Renal cortical epithelial cell (primary cell): ENCODE data around the gene EML2. TPM values are rescaled to one million over a fixed set of nuclear protein-coding genes. Genes with fewer than 3 reads are reported as not detected.
"Not testable (repeated sequence)": the region's sequence is repeated elsewhere in the genome, so short reads cannot be mapped to it uniquely, and the experiment has no call there.

Experiments used
- DNase-seq: peaks from one replicate; pipeline ENCODE4 v3.0.0-alpha.2; 2011; ENCODE audit warnings: low read depth
- total RNA-seq: library from RNA; depleted of rRNA; stranded (reverse); fragments of >200 nt; gene quantifications from 2 replicates; pipeline ENCODE4 v1.2.3, GENCODE V29; 2014

Gene EML2
- total RNA-seq, 1 donor from 2014 or later, result 47.4 TPM

GRCh38 chr19:45616704-45617017, 22.5 kb downstream of the EML2 start:
- no peak for DNase-seq

DNA sequence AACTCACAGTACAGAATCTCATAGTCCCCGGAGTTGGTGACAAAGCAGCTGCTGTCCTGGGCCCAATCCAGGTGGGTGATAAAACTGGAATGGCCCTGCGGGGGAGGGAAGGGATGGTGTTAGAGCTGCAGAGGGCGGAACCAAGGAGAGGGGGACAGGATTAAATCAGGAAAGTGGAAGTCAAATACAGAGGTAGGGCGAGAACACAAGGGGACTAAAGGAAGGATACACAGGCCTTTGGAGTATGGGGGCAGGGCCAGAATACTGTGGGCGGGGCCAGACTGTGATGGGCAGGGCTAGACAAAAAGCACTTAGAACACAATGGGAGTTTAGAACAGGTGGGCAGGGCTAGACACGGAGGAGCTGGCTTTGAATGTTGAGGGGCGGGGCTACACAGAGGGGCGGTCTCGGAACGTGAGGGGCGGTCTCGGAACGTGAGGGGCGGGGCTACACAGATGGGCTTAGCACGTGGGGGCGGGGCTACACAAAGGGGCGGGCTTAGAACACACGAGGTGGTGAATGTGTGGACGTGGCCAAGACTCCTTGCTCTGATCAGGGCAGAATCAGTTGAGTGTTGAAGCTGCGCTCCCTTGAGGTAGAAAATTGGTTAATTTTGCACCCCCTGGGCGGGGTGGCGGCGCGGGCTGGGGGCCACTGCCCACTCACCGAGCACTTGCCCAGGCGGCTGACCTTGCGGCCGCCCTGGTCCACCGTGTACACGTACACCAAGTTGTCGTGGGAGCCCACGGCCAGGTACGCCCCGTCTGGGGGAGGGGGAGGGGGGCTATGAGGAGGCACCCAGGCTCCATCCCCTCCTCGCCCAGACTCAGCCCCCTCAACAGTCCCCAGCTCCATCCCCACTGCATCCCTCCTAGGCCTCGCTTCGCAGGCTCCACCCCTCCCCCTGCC, 23.1 kb downstream of the EML2 start:
- DNase-seq, result peak; percentile 67

DNA sequence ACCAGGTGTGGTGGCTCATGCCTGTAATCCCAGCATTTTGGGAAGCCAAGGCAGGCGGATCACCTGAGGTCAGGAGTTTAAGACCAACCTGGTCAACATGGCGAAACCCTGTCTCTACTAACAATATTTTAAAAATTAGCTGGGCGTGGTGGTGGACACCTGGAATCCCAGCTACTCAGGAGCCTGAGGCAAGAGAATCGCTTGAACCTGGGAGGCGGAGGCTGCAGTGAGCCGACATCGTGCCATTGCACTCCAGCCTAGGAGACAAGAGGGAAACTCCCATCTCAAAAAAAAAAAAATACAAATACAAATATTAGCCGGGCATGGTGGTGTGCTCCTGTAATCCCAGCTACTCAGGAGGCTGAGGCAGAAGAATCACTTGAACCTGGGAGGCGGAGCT, 24.1 kb downstream of the EML2 start:
- DNase-seq, result not testable (repeated sequence)

DNA sequence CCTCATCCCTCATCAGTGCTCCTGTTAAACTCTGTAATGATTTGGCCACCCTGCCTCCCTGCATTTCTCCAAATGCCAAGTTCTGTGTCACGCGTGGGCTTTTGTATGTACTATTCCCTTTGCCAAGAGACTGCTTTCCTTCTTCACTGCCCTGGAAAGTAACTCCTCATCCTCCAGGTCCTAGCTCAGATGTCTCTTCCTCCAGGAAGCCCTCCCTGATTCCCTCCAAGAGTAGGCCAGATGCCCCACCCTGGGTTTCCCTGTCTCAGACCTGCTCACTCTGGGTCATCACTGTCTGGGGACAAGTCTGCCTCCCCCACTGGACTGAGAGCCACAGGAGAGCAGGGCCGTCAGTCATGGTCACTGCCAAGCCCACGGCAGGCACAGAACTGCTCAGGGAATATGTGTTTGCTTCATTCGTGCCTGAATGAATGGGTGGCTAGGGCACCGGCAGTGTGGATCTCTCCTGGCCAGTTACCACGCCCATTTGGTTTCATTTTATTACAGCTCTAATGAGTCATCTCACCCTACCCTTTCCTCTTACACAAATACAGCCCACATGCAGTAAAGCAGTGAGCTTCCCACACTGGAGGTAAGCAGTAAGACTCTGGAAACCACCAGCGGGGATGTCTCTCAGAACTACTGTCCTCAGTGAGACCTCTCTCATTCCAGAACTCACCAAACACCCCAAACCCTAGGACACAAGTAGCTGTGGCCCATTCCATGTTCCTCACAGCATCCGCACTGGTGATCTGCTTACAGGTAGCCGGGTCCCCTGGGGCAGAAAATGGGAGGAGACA, 25.1 kb downstream of the EML2 start:
- peak; percentile 97 for DNase-seq

DNA sequence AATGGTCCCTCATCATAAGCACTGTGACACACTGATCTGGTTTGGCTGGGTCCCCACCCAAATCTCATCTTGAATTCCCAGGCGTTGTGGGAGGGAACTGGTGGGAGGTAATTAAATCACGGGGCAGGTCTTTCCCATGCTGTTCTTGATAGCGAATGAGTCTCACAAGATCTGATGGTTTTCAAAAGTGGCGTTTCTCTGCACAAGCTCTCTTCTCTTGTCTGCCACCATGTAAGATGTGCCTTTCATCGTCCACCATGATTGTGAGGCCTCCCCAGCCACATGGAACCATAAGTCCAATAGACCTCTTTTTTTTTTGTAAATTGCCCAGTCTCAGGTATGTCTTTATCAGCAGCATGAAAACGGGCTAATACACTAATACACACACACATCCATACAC, 30.2 kb downstream of the EML2 start:
- no peak for DNase-seq

- peak; percentile 50 for DNase-seq
Measured at GRCh38 chr19:45607071-45608029, 31.8 kb downstream of the EML2 start.

GRCh38 chr19:45601524-45602374, 37.4 kb downstream of the EML2 start, which contains the start of gene GPR4:
TSS of gene GPR4 (minus strand) at chr19:45602212. CDS start at chr19:45591866, 10,346 bp downstream.
- DNase-seq, result no peak

GRCh38 chr19:45601115-45601514, 38.1 kb downstream of the EML2 start:
- DNase-seq, result no peak

DNA sequence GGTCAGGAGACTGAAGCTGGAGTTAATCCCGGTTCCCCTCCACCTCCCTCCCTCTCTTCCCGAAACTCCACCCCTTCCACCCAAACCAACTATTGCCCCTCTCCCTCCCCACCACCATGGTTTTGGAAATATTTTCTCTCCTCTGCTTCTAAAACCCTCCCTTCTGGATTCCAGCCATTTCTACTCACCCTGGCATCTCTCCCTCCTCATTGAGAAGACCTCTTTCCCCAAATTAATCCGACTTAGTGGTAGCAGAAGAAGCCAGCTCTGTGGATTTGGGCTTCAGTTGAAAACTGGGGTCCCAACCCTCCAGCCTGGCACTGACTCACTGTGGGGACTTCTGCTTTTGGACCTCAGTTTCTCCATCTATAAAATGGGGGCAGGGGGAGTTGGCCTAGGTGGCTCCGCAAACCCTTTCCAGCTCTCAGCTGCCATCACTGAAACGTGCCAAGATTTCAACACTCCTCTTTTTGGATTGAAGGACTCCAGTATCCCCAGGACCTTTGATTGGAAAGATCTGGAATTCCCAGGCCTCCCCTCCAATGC, 38.8 kb downstream of the EML2 start:
- DNase-seq, result no peak

GRCh38 chr19:45599286-45599685, 39.9 kb downstream of the EML2 start:
- DNase-seq, result no peak

DNA sequence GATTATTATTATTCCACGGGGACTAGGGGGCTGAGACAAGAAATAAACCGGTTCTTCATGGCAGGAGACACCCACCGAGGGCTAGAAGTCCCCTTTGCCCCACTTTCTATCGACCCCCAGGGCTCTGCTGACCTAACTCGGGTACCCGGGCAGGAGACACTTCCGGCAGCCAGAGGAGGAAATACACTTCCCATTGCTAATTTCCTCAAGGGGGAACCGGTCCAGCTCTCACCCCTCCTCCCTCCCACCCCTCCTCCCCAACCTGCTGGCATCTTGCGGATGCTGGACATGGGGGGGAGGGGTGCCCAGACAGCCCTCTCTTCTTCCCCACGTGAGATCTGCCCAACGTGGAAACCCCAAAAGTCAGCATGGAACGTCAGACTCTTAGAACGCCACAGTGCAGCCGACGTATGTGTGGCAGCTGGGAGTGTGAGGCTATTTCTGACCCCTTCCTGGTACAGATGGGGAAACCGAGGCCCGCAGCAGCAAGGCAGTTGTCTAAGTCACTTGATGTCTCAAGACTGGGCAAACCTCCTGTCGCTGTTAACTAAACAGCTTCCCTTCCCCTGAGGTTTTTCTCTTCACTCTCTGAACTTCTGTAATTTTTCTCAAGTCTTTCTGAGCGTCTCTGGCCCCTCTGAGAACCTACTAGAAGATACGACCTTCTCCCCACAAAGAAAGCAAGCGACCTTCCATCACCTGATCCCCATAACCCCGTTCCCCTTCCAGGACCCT, 40.8 kb downstream of the EML2 start:
- no peak for DNase-seq

DNA sequence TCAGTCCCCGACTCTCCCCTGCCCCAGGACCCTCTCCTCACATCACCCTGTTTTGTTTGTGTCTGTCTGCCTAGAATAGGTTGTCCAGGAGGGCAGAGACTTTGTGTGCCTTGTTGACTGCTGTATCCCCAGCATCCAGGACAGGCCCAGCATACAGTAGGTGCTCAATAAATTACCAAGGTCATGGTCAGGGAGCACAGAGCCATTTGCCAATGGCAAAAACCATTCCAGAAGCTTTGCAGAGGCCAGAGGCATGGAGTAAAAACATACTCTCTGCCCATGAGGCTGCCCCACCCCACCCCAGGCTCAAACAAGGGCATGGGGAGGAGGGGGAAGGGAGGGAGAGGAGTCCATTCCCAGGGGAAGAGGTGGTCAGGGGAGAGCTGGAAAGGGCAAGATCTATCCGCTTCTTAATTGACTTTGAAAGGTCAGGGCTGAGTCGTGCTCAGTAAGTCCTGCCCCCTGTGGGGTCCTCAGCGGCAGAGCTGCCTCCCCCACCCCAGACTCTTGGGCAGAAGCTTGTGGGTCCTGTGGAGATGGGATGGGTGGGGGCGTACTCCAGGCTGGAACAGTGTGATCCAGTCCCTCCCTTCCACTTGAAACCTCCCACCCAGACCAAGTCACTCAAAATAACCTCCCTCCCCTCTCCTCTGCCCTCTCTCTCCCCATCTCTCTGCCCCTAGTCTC, 41.6 kb downstream of the EML2 start:
- DNase-seq, result no peak

DNA sequence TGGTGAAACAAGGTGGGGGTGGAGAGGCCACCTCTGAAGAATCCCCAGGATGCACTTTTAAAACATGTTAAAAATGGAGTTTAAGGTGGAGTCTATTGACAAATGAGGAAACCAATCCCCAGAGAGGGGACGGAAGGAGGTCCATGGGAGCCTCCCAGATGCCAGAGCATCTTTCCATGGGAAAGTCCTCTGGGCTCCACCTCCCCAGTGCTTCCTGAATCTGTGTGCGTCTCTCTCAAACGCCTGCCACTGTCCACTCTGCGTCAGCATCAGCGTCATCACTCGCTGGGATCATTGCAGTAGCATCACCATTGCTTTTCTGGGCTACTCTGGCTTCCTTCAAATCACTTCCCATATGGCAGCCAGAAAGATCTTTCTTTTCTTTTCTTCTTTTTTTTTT, 43.4 kb downstream of the EML2 start:
- DNase-seq, result no peak

- DNase-seq, result no peak
Measured at GRCh38 chr19:45593520-45593919, 45.7 kb downstream of the EML2 start.

DNA sequence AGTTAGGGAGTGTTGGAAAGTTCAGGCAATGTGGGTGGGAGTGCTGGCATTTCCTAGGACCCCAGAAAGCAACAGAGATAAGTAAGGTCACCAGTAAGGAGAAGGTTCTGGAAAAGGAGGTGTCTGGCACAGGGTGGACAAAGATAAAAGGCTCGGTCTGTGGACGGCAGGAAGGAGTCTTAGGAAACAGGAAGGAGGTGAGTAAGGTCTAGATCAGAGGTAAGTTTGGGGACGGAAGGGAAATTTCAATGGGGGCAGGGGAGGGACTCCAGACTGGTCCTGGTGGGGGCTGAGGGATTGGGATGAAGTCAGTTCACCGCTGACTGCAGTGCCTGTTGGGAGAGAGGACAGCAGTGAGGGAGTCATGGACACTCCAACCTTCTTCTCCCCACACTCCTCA, 46.8 kb downstream of the EML2 start:
- DNase-seq, result no peak

DNA sequence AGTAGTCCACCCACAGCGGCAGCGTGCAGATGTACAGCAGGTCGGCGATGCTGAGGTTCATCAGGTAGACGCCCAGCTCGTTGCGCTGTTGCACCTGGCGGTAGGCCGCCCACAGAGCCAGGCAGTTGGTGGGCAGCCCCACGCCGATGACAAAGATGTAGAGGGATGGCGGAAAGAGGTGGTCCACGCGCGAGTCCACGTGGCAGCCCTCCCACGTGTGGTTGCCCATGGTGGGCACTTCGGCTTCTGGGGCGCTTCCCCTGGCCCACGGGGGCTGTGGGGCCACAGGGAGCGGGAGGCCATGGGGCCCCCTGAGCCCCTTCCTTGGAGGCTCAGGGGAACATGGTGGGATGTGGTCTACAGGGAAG, 47.6 kb downstream of the EML2 start:
- DNase-seq, result no peak

- DNase-seq, result no peak
Measured at GRCh38 chr19:45591004-45591637, 48.1 kb downstream of the EML2 start.

- DNase-seq, result no peak
Measured at GRCh38 chr19:45590300-45591003, 48.7 kb downstream of the EML2 start.
